Heart right ventricle (tissue), 16 donors: ENCODE data around the gene MLLT3. TPM values are rescaled to one million over a fixed set of nuclear protein-coding genes. Genes with fewer than 3 reads are reported as not detected.

Source experiments
- ATAC-seq, 8 donors: fragments of 200-7000 bp; cut with Tn5 transposase; one replicate each; pipeline ENCODE4 v1.9.1; 2020; ENCODE audit warnings: mild to moderate bottlenecking in 8 of 8, moderate library complexity in 8 of 8, moderate number of reproducible peaks in 1 of 8
- DNase-seq, 2 donors: peaks; one replicate each; pipeline ENCODE4 v3.0.0-alpha.2; 2020
- H3K27ac ChIP-seq, 10 donors: fragments of 200-600 bp; sonication (generic) in 2 of 10; one replicate each; pipeline versions ENCODE4 v1.5.0 to v1.8.0; 2020 to 2022; ENCODE audit warnings: mild to moderate bottlenecking in 3 of 10
- H3K27me3 ChIP-seq, 7 donors: fragments of 200-600 bp; one replicate each; pipeline ENCODE4 v1.8.0; 2021 to 2022; ENCODE audit warnings: mild to moderate bottlenecking in 2 of 7
- H3K36me3 ChIP-seq, 9 donors: fragments of 200-600 bp; sonication (generic) in 1 of 9; one replicate each; pipeline versions ENCODE4 v1.5.0 to v1.8.0; 2020 to 2022; ENCODE audit warnings: mild to moderate bottlenecking in 2 of 9
- H3K4me1 ChIP-seq, 9 donors: fragments of 200-600 bp; sonication (generic) in 1 of 9; one replicate each; pipeline versions ENCODE4 v1.5.0 to v1.8.0; 2020 to 2022; ENCODE audit warnings: mild to moderate bottlenecking in 4 of 9
- H3K4me3 ChIP-seq, 10 donors: fragments of 200-600 bp; sonication (generic) in 2 of 10; one replicate each; pipeline versions ENCODE4 v1.5.0 to v1.8.0; 2020 to 2022; ENCODE audit warnings: mild to moderate bottlenecking in 7 of 10, moderate library complexity in 2 of 10
- H3K9me3 ChIP-seq, 11 donors: fragments of 200-600 bp in 10 of 11; sonication (generic) in 2 of 11; one replicate each; pipeline versions ENCODE4 v1.5.0 to v1.8.0; 2013 to 2022; ENCODE audit warnings: mild to moderate bottlenecking in 2 of 11, control low read depth in 1 of 11, moderate library complexity in 1 of 11
- WGBS, 2 donors: extraction: QIAGEN DNeasy Blood & Tissue Kit; methylation state at CpG; one replicate each; pipeline ENCODE4 v1.1.7; 2013; ENCODE audit warnings: inconsistent platforms in 1 of 2; 5-methylcytosine and 5-hydroxymethylcytosine counted together
- intact Hi-C, 10 donors: fragments of 100-400 bp; cut with DNase I; formaldehyde crosslinking; loops; one replicate each; pipeline versions ENCODE4 v1.11.1 to v1.14.2; 2022
- polyA plus RNA-seq, 2 donors: library from polyadenylated mRNA; stranded (reverse); fragments of 200-250 nt; gene quantifications; one replicate each; pipeline ENCODE4 v1.2.3, GENCODE V29; 2013
- total RNA-seq, 10 donors: library from RNA; stranded (reverse); fragmentation: NEBNext Ultra II Directional in 3 of 10; extraction: Animal tissue kit (Norgen Biotek cat#: 25700) in 3 of 10; gene quantifications; one replicate each; pipeline versions ENCODE4 v1.2.1 to v1.2.4, GENCODE V29; 2021 to 2023
- TF ChIP-seq, protein P1 (sequence below), 9 donors: fragments of 200-600 bp; sonication (generic) in 2 of 9; IDR thresholded peaks; one replicate each; pipeline versions ENCODE4 v1.5.0 to v1.8.0; 2021 to 2022; ENCODE audit warnings: antibody characterized with exemption in 9 of 9, mild to moderate bottlenecking in 5 of 9, moderate library complexity in 1 of 9
- donor health status: Arrhythmogenic right ventricular cardiomyopathy.
- donor health status: ischemic (EF 13 %, LVEDD 7.1; RV severe dilation, severe dysfunction).
- donor health status: healthy with polysubstance abuse.
- donor health status: DM: no; HTN: yes; CAD: no.
- donor health status: DM: no; HTN: no; CAD: no.
- donor health status: ischemic (EF 25% LVEDD 6.9; RV normal size, moderate dysfunction).
- donor health status: ischemic (EF 25% LVEDD 5.7; RV mildly dilated, moderate dysfunction).
- donor health status: healthy.
- donor health status: DM: yes; HTN: yes; CAD: no.
- donor health status: Ischemic cardiomyopathy.
- donor health status: ischemic (EF 35%, LVEDD 5.7; RV mildly dilated, moderate dysfunction).
- donor health status: nonischemic (EF 11% LVEDD 7.7; RV severe dilation, severe dysfunction).
- donor health status: DM: yes; HTN: yes; CAD: no.
- donor health status: PGD.
- donor health status: ischemic (EF 29% LVEDD 5.4; RV normal size, mild dysfunction).
- donor health status: nonischemic (EF 23%, LVEDD 6.1; RV moderate dilation, normal function).

Gene MLLT3
- total and polyA plus RNA-seq, 12 donors = 4.3 to 22.7 (median 13.5) TPM

- no peak overlapping the region for H3K27ac ChIP-seq
- H3K4me1 ChIP-seq = peaks cover 0 to 32% (median 13%) of the 10 kb centered on the region in 9 donors
- intact Hi-C loops = loop anchor here in 8 of 10 donors (5.0 to 10.0 kb wide), 8 partner anchors 263 to 763 kb away; partner anchors contain the start of genes FOCAD (in 1 of the 8) and MLLT3 (in 1 of the 8)
- no peaks in the 10 kb centered on the region for H3K9me3 ChIP-seq
- 65 to 74% methylated on average over 5 of the region's 5 CpGs for WGBS, 2 donors
- H3K4me3 ChIP-seq = no peak overlapping the region
- ATAC-seq (no peak), DNase-seq (no peak)
- H3K36me3 ChIP-seq = peaks cover 0 to 15% (median 0%) of the 10 kb centered on the region in 9 donors
- no peaks in the 10 kb centered on the region for H3K27me3 ChIP-seq
- TF ChIP-seq, protein P1, sequence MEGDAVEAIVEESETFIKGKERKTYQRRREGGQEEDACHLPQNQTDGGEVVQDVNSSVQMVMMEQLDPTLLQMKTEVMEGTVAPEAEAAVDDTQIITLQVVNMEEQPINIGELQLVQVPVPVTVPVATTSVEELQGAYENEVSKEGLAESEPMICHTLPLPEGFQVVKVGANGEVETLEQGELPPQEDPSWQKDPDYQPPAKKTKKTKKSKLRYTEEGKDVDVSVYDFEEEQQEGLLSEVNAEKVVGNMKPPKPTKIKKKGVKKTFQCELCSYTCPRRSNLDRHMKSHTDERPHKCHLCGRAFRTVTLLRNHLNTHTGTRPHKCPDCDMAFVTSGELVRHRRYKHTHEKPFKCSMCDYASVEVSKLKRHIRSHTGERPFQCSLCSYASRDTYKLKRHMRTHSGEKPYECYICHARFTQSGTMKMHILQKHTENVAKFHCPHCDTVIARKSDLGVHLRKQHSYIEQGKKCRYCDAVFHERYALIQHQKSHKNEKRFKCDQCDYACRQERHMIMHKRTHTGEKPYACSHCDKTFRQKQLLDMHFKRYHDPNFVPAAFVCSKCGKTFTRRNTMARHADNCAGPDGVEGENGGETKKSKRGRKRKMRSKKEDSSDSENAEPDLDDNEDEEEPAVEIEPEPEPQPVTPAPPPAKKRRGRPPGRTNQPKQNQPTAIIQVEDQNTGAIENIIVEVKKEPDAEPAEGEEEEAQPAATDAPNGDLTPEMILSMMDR (IDR thresholded peaks at IDR 0.05) = no peak
These were observed 270.6 kb downstream of the MLLT3 start for GRCh38 chr9:20351715-20352114.

DNA sequence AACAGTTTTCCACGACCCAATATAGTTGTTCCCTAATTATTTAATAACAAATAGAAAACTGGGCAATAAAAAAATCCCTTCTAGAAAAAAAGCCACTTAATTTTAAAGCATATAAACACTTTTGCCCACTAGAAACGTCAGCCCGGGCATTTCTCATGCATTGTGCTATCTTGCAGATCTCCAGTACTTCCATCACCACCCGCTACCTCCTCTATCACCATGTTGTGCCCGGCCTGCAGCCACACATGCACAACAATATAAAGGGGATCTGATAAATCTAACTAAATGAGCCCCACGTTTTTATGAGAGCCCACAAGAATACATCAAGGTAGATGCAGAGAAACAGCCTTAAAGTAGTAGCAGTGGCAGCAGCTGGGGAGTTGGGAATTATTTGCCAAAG, 272.7 kb downstream of the MLLT3 start:
- H3K27ac ChIP-seq = no peak overlapping the region
- no peaks in the 10 kb centered on the region for H3K27me3 ChIP-seq
- H3K4me1 ChIP-seq = peaks cover 0 to 14% (median 0%) of the 10 kb centered on the region in 9 donors
- 91 to 92% methylated on average over 6 of the region's 6 CpGs for WGBS, 2 donors
- no peak for ATAC-seq
- no peak overlapping the region for H3K4me3 ChIP-seq
- DNase-seq = no peak
- intact Hi-C loops = no loop called here
- TF ChIP-seq, protein P1 (IDR thresholded peaks at IDR 0.05) = no peak
- no peaks in the 10 kb centered on the region for H3K9me3 ChIP-seq
- peaks cover 0 to 30% (median 0%) of the 10 kb centered on the region in 9 donors for H3K36me3 ChIP-seq

GRCh38 chr9:20343325-20343724, 279.0 kb downstream of the MLLT3 start:
- ATAC-seq (no peak), DNase-seq (no peak)
- peaks cover 0 to 3% (median 0%) of the 10 kb centered on the region in 9 donors for H3K4me1 ChIP-seq
- no peak overlapping the region for H3K4me3 ChIP-seq
- H3K27ac ChIP-seq = no peak overlapping the region
- TF ChIP-seq, protein P1 (IDR thresholded peaks at IDR 0.05) = no peak
- intact Hi-C loops = no loop called here
- no peaks in the 10 kb centered on the region for H3K9me3 ChIP-seq
- no peaks in the 10 kb centered on the region for H3K27me3 ChIP-seq
- WGBS, 2 donors = 91 to 93% methylated on average over 2 of the region's 2 CpGs
- peaks cover 0 to 28% (median 0%) of the 10 kb centered on the region in 9 donors for H3K36me3 ChIP-seq

GRCh38 chr9:20340511-20340861, 281.8 kb downstream of the MLLT3 start:
- H3K4me1 ChIP-seq = peaks cover 0 to 3% (median 0%) of the 10 kb centered on the region in 9 donors
- TF ChIP-seq, protein P1 (IDR thresholded peaks at IDR 0.05) = no peak
- DNase-seq (no peak), ATAC-seq (no peak)
- H3K36me3 ChIP-seq = peaks cover 0 to 6% (median 0%) of the 10 kb centered on the region in 9 donors
- H3K27ac ChIP-seq = no peak overlapping the region
- 75 to 78% methylated on average over 4 of the region's 4 CpGs for WGBS, 2 donors
- H3K9me3 ChIP-seq = no peaks in the 10 kb centered on the region
- H3K4me3 ChIP-seq = no peak overlapping the region
- intact Hi-C loops = no loop called here
- H3K27me3 ChIP-seq = no peaks in the 10 kb centered on the region
